ENCODE data around the gene DYNC2I2. TPM values are rescaled to one million over a fixed set of nuclear protein-coding genes. Genes with fewer than 3 reads are reported as not detected.
"Not testable (repeated sequence)": the region's sequence is repeated elsewhere in the genome, so short reads cannot be mapped to it uniquely, and the experiment has no call there.

The DYNC2I2 gene
- total RNA-seq, 1 experiment from 2014 or later = 58.6 TPM

- not testable (repeated sequence) for H3K4me3 Mint-ChIP-seq; H3K9me3 Mint-ChIP-seq; H3K27me3 Mint-ChIP-seq (ENCODE audit: low read depth)
These were observed 71.5 kb downstream of the DYNC2I2 start for GRCh38 chr9:128585155-128585554.

More at GRCh38 chr9:128585155-128585554, 71.5 kb downstream of the DYNC2I2 start:
- H3K4me1 ChIP-seq (ENCODE audit: insufficient read depth, low read length); H2BK15ac ChIP-seq (ENCODE audit: low read depth, low read length); H3K79me1 ChIP-seq (ENCODE audit: insufficient read depth, low read depth, low read length, poor library complexity, severe bottlenecking); H2AK5ac ChIP-seq (ENCODE audit: insufficient read length, low read length); H3K56ac ChIP-seq (ENCODE audit: insufficient read length, low read depth, low read length); H4K8ac ChIP-seq (replicated peaks; ENCODE audit: insufficient read length, low read depth, low read length); H3K9ac ChIP-seq (ENCODE audit: extremely low read depth, insufficient read length, low read length); H3K27ac Mint-ChIP-seq; H3K23ac ChIP-seq (ENCODE audit: insufficient read length, low read depth, low read length); H2BK5ac ChIP-seq (ENCODE audit: insufficient read length, low read length); H3K27ac ChIP-seq (ENCODE audit: insufficient read length, low read depth, low read length); H3K4me2 ChIP-seq (ENCODE audit: insufficient read depth, insufficient read length, low read length); H3T11ph ChIP-seq (ENCODE audit: low read length); H3K18ac ChIP-seq (ENCODE audit: insufficient read length, low read depth, low read length); H4K20me1 ChIP-seq (ENCODE audit: control insufficient read depth, insufficient read depth, insufficient read length); H3K79me2 ChIP-seq (ENCODE audit: insufficient read depth, low read length); H3K4ac ChIP-seq (ENCODE audit: low read depth, low read length); H3K23me2 ChIP-seq (ENCODE audit: insufficient read length, low read depth, low read length, poor library complexity, severe bottlenecking); H3K14ac ChIP-seq (ENCODE audit: insufficient read depth, low read length); H2BK20ac ChIP-seq (ENCODE audit: low read depth, low read length, poor library complexity, severe bottlenecking); DNase-seq; H2BK12ac ChIP-seq (ENCODE audit: insufficient read length, low read depth, low read length); H2BK120ac ChIP-seq (ENCODE audit: low read depth, low read length, poor library complexity, severe bottlenecking); H3K9me3 ChIP-seq (ENCODE audit: control insufficient read depth, low read depth, low read length); H3K27me3 ChIP-seq (ENCODE audit: insufficient read depth, low read length); H4K5ac ChIP-seq (ENCODE audit: insufficient read length, low read depth, low read length); H2AFZ ChIP-seq (ENCODE audit: low read length); H4K91ac ChIP-seq (ENCODE audit: insufficient read length, low read depth, low read length); H3K4me1 Mint-ChIP-seq: not testable (repeated sequence)
- no CpG with 5 or more reads among the region's 8 CpGs for WGBS (ENCODE audit: extremely low coverage, insufficient read length, low lambda C conversion rate)
- H3K36me3 Mint-ChIP-seq (ENCODE audit: insufficient read depth in 1 of 3, low read depth in 3 of 3) = peaks cover 52 to 93% (median 93%) of the 10 kb centered on the region in 3 experiments

Other genes with a start within 250 kb of the DYNC2I2 start
- gene CERCAM, start 236.0 kb downstream of the DYNC2I2 start, total RNA-seq (2021) = 5.4 and 5.9 TPM in 2 replicates
- 15.7 and 16.7 TPM in 2 replicates for gene ODF2, start 200.8 kb downstream of the DYNC2I2 start, total RNA-seq (2021)
- gene GLE1, start 152.1 kb downstream of the DYNC2I2 start, total RNA-seq (2021) = 17.9 and 19.0 TPM in 2 replicates
- 210 and 213 TPM in 2 replicates for gene SPTAN1, start 104.3 kb downstream of the DYNC2I2 start, total RNA-seq (2021)
- gene SET, start 32.4 kb upstream of the DYNC2I2 start, total RNA-seq (2021) = 1,148 and 1,158 TPM in 2 replicates
- gene PKN3, start 45.7 kb upstream of the DYNC2I2 start, total RNA-seq (2021) = 23.8 and 25.0 TPM in 2 replicates
- 42.8 and 45.8 TPM in 2 replicates for gene ZDHHC12, start 67.3 kb upstream of the DYNC2I2 start, total RNA-seq (2021)
- 23.1 and 24.2 TPM in 2 replicates for gene ZER1, start 115.1 kb upstream of the DYNC2I2 start, total RNA-seq (2021)
- gene TBC1D13, start 130.4 kb upstream of the DYNC2I2 start, total RNA-seq (2021) = 27.3 and 30.3 TPM in 2 replicates
- 16.7 and 17.6 TPM in 2 replicates for gene ENDOG, start 161.7 kb upstream of the DYNC2I2 start, total RNA-seq (2021)
- gene SPOUT1, start 172.9 kb upstream of the DYNC2I2 start, total RNA-seq (2021) = 86.3 and 91.8 TPM in 2 replicates
- 14.6 and 15.2 TPM in 2 replicates for gene KYAT1, start 225.1 kb upstream of the DYNC2I2 start, total RNA-seq (2021)
- 76.0 and 79.2 TPM in 2 replicates for gene LRRC8A, start 225.3 kb upstream of the DYNC2I2 start, total RNA-seq (2021)